Keratinocyte (primary cell): ENCODE measurements around the gene ASIC1.

Experiments used
- EZH2 ChIP-seq: IDR thresholded peaks from one replicate; pipeline ENCODE4 v1.6.1; 2012; ENCODE audit warnings: inconsistent platforms, mild to moderate bottlenecking, low read length, moderate library complexity
- TF ChIP-seq, protein P1 (sequence below), 3 experiments: IDR thresholded peaks in 1 of 3; conservative IDR thresholded peaks in 1 of 3; optimal IDR thresholded peaks in 1 of 3; 2 replicates in 2 of 3; 3 replicates in 1 of 3; pipeline versions ENCODE3 to v1.5.1; 2011; ENCODE audit warnings: low read length in 3 of 3, mild to moderate bottlenecking in 3 of 3, moderate library complexity in 2 of 3, control low read depth in 1 of 3, inconsistent platforms in 1 of 3; ENCODE audit not compliant: insufficient read depth in 2 of 3; ENCODE audit errors: extremely low read depth in 1 of 3

DNA sequence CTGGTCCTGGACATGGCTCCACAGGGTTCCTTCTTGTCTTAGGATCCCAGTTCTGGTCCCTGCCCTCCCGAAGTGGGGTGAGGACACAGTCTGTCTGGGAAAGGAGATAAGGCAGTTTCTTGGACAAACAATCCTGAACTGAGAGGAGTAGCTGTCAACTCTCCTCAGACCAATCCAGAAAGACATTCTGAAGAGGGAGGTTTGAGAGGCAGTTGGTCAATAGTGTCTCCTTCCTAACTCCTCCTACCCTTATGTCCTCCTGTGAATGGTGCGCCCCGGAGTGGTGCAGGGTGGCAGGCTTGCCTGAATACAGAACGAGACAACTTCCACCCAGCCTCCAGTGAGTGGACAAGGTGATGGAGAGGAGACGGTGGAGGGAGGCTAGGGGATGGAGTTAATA, 15.4 kb upstream of the ASIC1 start:
- TF ChIP-seq, protein P1, sequence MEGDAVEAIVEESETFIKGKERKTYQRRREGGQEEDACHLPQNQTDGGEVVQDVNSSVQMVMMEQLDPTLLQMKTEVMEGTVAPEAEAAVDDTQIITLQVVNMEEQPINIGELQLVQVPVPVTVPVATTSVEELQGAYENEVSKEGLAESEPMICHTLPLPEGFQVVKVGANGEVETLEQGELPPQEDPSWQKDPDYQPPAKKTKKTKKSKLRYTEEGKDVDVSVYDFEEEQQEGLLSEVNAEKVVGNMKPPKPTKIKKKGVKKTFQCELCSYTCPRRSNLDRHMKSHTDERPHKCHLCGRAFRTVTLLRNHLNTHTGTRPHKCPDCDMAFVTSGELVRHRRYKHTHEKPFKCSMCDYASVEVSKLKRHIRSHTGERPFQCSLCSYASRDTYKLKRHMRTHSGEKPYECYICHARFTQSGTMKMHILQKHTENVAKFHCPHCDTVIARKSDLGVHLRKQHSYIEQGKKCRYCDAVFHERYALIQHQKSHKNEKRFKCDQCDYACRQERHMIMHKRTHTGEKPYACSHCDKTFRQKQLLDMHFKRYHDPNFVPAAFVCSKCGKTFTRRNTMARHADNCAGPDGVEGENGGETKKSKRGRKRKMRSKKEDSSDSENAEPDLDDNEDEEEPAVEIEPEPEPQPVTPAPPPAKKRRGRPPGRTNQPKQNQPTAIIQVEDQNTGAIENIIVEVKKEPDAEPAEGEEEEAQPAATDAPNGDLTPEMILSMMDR (optimal IDR thresholded peaks at IDR 0.05 in 1 of 3, IDR thresholded peaks at IDR 0.05 in 1 of 3, conservative IDR thresholded peaks at IDR 0.05 in 1 of 3; ENCODE audit: extremely low read depth in 1 of 3, insufficient read depth in 2 of 3, low read length in 3 of 3): no peak
- TF ChIP-seq EZH2: no peak
